Dedifferentiated amniotic fluid mesenchymal stem cell (primary cell): Measurements from ENCODE around the gene LBX2.

Source experiments
- DNase-seq: peaks from one replicate; pipeline ENCODE4 v3.0.0-alpha.2; 2016; ENCODE audit errors: extremely low spot score

The LBX2 gene

GRCh38 chr2:74499267-74499939, at the start of gene LBX2:
TSS of gene LBX2 (minus strand) at chr2:74499603. CDS start at chr2:74499537, 66 bp downstream.
- no peak for DNase-seq

DNA sequence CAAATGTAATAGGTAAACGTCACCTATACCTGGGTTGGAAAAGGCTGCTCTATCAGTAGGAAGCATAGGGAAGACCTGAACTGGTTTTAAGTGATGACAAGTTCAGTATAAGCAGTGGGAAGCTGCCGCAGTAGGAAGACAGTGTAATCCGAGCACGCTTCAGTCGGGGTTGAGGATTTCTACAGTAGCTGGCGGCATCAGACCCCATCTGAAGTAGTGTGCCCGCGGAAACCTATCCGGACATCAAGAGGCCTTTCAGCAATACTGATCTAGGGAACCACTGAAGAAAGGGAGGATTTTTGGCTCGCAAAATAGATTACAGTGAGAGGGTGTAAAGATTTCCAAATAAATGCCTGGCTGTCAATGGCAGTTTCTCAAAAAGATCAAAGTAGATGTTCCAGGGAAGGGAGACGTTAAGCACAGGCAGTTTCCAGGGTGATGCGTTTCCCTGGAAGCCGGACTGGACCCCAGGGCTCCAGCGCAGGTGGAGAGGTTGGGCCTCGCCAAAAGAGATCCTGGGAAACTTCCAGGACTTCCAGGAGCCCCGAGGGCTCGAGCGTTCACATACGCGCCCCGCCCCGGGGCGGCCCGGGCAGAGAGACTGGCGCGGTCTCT, 49.0 kb upstream of the LBX2 start:
- no peak for DNase-seq

DNA sequence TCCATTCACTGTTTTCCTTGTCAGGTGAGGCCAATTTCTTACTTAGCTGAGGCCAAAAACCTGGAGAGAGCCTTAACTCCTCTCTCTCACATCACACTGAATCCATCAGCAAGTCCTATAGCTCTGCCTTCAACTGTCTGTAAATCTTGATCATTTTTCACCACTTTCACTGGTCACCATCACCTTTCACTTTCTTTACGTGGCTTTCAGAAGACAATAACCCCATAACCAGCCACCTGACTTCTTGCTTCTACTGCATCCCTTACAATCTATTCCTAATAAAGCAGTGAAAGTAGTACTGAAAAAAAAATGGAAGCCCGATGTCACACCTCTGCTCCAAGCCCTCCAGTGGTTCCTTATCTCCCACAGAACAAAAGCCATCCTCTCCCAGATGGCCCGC, 46.6 kb upstream of the LBX2 start:
- DNase-seq, result no peak

DNA sequence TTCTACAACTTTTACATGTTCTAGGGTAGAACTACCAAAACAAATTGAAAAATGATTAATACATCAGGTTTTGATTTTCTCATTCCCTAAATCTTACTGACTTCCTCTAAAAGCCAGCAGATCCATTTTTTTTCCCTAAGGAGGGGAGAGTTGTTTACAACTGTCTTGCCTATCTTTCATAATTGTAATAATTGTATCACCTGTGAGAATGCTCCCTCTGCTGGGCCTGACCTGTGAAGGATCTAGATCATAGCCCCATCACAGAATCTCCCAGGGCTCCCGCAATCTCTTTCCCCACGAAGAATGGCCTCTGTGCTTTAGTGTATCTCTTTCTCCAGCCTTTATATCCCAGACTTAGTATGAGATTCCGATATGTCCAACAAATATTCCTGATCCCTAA, 45.2 kb upstream of the LBX2 start:
- DNase-seq, result no peak

GRCh38 chr2:74542978-74543377, 43.6 kb upstream of the LBX2 start:
- DNase-seq, result no peak

DNA sequence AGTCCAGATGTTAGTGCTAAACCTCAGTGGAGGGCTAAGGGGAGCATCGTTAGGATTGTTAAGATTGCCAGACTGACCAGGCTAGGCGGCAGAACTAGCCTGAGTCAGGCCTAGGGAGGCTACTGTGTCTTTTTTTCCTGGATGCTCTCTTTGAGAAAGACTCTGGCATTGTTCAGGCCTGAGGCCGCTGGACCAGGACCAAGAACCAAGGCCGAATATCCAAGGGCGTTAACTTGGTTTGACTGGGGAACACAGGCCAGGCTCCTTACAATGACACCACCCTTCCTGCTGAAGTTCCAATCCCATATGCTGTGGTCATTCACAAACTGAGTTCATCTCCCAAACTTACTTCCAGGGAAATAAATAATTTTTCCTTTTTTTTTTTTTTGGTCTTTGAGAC, 40.9 kb upstream of the LBX2 start:
- no peak for DNase-seq

DNA sequence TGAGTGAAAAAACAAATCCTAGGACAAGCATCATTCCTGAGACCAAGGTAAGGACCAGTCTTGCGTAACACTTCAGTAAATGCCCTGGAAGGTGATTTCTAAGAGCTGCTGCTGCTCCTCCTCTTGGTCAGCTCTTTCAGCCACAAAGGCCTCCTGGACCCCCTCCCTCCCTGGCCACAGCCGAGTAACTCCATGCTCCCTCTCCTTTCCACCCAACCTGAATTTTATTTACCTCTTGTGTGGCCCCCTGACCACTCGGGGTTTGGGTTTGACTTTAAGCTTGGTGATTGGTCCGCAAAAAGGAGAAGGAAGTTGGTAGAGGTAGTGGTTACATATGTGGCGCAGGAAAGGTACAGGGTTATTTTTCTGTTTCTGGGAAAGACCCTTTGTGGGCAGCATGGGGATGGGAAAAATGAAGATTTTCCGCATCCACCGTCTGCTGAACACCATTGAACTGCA, 39.5 kb upstream of the LBX2 start:
- no peak for DNase-seq

DNA sequence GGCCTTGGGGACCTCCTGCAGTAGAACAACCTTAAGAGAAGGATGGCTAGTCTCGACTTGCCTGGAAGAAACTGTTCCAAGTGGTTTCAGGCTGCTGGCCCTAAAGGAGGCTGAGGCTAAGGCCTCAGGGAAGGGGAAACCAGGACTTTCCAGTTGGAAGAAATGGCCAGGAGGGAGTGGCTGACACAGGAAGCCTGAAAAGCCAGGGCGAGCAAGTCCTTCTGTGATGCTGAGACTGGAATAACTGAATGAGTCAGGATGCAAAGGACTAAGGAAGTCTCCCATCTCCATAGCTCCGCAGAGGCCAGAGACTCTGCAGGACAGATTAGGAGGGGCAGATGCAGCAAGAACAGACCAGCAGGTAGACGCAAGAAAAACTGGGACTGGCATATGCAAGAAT, 37.7 kb upstream of the LBX2 start:
- DNase-seq, result no peak

GRCh38 chr2:74536166-74536950, 37.0 kb upstream of the LBX2 start:
- DNase-seq, result no peak

GRCh38 chr2:74535440-74535965, 36.1 kb upstream of the LBX2 start:
- no peak for DNase-seq

- no peak for DNase-seq
These were observed 35.0 kb upstream of the LBX2 start for GRCh38 chr2:74534411-74534810.

- DNase-seq, result no peak
These were observed 34.1 kb upstream of the LBX2 start for GRCh38 chr2:74533464-74533863.

DNA sequence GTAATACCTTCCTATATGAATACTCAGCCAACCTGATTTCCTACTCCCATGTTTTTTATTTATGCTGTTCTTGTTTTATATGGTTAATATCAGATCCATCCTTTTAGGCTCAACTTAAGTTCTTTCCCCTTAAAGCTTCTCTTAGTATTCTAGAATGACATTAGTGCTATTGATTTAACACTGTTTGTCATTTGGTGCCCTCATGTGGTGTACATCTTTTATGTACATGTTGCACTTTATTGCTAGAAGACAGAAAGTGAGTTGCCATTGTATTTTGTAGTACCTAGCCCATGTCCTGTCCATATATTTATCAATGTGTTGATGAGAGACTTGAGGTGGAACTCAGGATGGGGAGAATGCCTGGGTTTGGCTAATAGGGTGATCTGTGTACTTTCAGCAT, 32.8 kb upstream of the LBX2 start:
- DNase-seq, result no peak

- DNase-seq, result no peak
These were observed 32.3 kb upstream of the LBX2 start for GRCh38 chr2:74531666-74532065.

- no peak for DNase-seq
These were observed 31.1 kb upstream of the LBX2 start for GRCh38 chr2:74530239-74531187.

DNA sequence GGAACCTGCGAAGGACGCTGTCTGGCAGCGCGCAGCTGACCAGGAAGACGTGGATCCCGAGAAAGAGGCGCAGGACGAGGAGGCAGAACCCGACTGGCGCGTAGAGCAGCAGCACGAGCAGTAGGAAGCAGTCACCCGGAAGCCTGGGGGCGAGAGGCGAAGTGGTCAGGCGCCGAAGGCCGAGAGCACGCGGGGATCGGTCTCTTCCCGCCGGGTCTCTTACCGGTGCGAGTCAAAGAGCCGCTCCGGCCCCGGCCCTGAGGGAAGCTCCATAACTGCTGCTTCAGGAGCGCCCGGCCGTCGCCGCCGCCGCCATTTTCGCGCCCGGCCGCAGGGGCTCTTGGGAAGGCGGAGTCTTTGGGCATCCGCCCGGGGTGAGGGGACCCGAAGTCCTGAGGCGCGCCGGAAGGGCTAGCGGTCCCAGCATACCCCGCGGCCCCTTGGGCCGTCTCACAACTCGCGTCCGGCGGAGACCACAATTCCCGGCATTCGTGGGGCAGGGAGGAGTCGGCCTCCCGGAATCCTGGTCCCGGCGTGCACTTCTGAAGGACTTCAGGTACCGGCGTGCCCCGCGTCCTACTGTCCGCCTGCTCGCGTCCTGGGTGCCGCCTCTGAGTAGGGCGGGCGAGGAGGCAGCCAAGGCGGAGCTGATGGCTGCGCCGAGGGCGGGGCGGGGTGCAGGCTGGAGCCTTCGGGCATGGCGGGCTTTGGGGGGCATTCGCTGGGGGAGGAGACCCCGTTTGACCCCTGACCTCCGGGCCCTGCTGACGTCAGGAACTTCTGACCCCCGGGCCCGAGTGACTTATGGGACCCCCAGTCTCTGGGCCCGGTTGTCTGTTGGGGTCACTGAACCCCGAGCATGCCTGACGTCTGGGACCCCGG, 30.2 kb upstream of the LBX2 start, which contains the start of the genes AUP1 and HTRA2:
TSS of gene AUP1 (minus strand) at position 350 of the 882 bp plus-strand sequence. CDS start at position 273, 77 bp downstream.
TSS of gene HTRA2 (plus strand) at position 577 of the 882 bp plus-strand sequence. CDS start at position 651, 74 bp downstream.
- DNase-seq, result peak; percentile 99

DNA sequence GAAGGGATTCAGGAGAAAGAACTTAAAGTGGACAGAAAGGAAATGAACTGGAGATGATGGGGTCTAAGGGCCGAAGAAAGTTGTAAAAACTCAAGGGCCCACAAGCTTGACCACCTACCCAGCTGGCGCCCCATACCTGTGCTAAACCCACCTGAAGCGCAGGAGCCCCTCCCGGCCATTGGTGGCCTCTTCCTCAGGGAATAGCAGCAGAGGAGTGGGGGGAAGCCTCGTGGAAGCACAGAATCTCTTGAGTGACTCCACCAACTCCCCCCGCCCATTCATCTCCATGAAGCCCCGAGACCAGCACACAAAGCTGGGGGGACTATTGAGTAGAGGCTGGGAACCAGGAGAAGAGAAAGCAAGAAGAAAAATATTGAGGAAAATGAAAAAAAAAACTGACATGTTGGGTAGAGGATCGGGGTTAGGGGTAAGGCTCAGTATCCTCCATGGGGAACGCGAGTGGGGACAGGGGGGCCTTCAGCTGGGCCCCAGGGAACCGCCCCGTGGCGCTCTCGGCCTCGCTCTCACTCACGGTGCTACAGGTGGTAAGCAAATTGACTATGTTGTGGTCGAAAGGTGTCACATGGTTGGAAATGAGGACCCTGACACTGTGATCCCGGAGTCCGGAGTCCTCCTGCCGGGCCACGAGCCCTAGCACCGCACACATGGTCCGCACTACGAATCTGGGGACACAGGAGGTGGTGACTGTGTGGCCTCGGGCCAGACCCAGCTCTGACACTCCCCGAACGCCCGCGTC, 29.4 kb upstream of the LBX2 start:
- no peak for DNase-seq

DNA sequence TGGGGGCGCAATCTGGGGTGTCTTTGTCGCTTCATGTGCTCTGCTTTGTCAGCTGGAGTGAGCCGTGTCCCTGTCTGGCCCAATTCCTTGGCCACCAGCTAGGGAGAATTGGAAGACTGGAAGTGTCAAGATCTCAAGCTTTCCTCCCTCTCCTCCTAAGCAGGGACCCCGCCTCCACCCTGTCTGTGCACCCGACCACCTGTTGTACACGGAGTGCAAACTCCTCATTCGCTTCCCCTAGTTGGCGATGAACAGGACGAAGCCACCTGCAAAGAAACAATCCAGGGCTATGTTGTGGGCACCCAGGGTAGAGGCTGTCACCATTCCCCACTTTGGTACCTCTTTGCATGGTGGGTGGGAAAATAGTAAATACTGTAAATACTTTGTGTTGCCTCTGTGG, 28.3 kb upstream of the LBX2 start:
- no peak for DNase-seq

DNA sequence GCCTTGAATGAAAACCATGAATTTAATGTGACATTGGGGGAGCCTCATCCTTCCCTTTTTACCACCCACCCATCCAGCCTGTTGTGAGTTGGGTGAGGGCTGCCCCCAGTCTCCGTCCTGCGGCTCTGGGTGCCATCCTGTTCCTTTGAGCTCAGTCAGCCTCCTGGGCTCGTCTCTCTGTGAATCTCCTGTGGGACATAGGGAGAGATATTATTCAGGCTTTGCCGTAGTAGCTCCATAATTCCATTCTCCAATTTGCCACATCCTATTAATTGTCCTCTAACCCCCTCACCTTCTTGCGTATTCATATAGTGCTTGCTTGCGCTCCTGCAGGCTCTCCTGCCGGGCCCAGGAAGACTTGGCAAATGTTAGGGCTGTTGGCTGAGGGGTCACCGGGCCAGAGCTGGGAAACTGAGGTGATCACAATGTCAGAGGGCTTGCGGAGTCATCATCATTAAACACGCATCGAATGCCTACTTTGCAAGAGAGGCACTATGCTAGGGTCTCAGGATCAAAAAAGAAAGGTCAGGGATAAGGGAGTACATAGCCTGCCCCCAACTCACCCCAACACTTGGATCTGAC, 27.3 kb upstream of the LBX2 start:
- DNase-seq, result no peak
